Cardiac fibroblast (primary cell): Measurements from ENCODE around the gene C1GALT1C1.

Source experiments
- DNase-seq, 2 donors: peaks; one replicate each; pipeline versions ENCODE4 v3.0.0 to v3.0.0-alpha.2; 2010; ENCODE audit warnings: low read depth in 2 of 2
- H3K4me3 ChIP-seq, 2 donors: replicated peaks in 1 of 2; 1 replicate in 1 of 2; 2 replicates in 1 of 2; pipeline ENCODE4 v1.5.1; 2011; ENCODE audit warnings: low read depth in 2 of 2, low read length in 2 of 2, mild to moderate bottlenecking in 2 of 2, moderate library complexity in 1 of 2
- TF ChIP-seq, protein P1 (sequence below): IDR thresholded peaks from one replicate; pipeline ENCODE4 v1.5.1; 2011; ENCODE audit warnings: low read depth, mild to moderate bottlenecking, low read length, inconsistent platforms

Gene C1GALT1C1

DNA sequence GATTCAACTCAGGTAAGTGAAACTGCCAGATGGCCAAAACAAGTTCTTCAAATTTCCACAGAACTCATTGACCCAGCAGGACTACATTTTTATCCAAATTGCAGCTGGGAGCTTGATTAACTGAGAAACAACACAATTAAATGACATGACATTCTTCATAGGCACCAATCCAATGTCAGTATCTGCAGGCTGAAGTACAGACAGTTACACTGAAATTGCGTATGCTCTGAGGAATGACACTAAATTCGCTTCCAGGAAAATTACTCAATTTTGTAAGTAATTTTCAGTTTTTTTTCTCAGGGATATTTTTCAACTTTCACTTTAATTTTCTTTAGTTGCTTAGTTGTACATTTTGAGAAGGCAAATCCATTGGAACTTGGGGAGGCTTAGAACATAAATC is 4.5 kb downstream of the C1GALT1C1 start:
- DNase-seq: peak; percentile 47 to 67
- TF ChIP-seq, protein P1, sequence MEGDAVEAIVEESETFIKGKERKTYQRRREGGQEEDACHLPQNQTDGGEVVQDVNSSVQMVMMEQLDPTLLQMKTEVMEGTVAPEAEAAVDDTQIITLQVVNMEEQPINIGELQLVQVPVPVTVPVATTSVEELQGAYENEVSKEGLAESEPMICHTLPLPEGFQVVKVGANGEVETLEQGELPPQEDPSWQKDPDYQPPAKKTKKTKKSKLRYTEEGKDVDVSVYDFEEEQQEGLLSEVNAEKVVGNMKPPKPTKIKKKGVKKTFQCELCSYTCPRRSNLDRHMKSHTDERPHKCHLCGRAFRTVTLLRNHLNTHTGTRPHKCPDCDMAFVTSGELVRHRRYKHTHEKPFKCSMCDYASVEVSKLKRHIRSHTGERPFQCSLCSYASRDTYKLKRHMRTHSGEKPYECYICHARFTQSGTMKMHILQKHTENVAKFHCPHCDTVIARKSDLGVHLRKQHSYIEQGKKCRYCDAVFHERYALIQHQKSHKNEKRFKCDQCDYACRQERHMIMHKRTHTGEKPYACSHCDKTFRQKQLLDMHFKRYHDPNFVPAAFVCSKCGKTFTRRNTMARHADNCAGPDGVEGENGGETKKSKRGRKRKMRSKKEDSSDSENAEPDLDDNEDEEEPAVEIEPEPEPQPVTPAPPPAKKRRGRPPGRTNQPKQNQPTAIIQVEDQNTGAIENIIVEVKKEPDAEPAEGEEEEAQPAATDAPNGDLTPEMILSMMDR: no peak
- no peak overlapping the region for H3K4me3 ChIP-seq

DNA sequence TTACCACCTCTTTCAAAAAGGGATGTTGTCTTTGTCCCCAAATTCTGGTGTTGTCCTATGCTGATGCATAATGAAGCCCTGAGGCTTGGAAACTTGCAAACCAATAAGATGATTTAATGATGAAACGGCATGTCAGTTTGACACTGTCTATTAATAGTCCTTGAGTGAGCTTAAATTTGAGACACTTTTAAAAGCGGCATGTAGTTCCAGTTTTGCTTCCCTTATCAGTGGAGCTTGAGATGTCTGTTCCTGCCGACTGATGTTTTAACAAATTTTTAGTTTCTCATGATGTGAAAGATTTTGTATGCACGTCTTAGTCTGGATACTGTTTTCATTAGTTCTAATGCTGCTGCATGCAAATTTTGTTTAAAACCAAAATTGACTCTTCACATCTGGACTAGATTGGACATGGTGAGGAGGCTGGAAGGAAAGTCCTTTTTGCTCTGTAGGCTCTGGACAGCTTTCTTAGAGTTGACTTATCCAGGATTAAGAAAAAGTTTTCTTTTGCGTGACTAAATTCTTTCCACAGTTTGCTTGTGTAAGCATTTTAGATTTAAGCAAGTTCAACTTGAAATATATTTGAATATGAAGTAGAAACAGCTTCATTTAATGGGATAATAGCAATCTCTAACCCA is 11.7 kb downstream of the C1GALT1C1 start:
- TF ChIP-seq, protein P1: no peak
- DNase-seq: no peak
- H3K4me3 ChIP-seq: no peak overlapping the region

DNA sequence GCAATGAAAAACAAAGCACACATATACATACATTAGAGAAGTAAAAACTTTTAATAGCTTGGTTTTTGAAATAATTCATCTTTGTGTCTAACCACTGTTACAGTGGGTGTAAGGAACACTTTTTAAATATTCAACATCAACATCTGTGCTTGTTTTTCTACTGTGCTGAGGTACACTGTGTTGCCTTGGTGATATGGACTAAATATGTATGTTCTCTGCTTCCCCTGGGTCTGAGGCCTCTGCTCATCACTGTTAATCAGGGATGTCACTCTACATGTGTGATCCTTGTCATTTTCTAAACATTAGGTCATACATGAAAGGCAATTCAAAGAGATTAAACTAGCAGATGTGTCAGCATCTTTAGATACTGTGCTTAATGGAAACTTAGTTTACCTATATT is 15.0 kb downstream of the C1GALT1C1 start:
- no peak overlapping the region for H3K4me3 ChIP-seq
- no peak for DNase-seq
- TF ChIP-seq, protein P1: no peak

DNA sequence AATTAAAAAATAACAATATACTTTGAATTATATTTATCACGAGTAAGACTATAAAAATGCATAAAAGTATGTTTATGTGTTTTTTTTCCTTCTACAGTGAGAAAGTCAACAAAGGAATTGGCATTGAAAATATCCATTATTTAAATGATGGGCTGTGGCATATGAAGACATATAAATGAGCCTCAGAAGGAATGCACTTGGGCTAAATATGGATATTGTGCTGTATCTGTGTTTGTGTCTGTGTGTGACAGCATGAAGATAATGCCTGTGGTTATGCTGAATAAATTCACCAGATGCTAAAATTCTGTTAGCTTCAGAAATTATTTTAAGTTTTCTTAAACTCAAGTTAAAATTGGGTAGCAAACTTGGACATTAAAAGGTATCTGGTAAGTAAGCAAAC is 17.8 kb downstream of the C1GALT1C1 start:
- H3K4me3 ChIP-seq: no peak overlapping the region
- no peak for DNase-seq
- TF ChIP-seq, protein P1: no peak

DNA sequence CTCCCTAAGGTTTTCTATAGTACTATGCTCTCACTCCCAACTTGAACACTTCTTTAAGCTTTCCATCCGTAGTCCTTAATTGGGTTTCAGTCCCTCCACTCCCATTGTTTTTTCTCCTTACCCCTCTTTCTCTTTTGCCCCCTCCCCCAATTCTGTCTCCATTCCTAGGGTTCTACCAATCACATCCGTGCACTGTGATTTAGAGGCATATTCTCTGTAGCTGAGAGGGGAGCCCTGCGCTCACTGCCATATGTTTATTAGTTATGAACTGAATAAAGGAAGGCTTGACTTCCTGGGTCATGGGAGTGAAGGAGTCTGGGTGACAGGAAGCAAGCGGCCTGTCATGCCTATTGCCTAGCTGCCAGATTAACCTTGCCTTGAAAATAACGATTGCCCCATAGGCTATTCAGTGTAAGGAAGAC is 25.5 kb downstream of the C1GALT1C1 start:
- peak; percentile 66 to 74 for DNase-seq
- peak overlapping the region; percentile 59 to 65 for H3K4me3 ChIP-seq
- TF ChIP-seq, protein P1: no peak

DNA sequence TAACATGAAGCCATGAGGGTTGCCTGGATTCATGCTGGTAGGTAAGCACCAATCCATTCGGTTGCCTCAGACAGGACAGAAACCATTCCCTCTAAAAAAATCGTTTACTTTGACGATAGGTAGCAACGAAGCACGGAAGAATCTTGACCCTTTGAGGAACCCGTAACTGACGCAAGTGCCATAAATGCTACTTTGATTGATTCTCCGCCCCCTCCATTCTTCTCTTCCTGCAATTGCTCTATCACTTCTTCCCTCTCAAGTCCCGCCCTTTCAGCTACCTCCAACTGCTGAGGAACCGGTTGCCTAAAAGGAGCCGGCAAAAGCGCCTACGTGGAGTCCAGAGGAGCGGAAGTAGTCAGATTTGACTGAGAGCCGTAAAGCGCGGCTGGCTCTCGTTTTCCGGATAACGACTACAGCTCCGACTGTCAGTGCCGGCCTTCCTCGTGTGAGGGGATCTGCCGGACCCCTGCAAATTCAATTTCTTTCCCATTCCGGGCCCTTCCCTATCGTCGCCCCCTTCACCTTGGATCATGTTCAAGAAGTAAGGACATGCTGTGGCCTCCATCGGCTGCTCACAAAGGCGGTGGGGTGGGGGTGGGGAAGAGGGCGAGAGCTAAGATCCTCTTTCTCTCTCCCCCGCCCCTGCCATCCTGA is 26.0 kb downstream of the C1GALT1C1 start, which contains the start of gene MCTS1:
TSS of gene MCTS1 (plus strand) at position 395 of the 654 bp plus-strand sequence. CDS start at position 531, 136 bp downstream.
- peak; percentile 97 for DNase-seq
- TF ChIP-seq, protein P1: no peak
- peak within 1 kb of the TSS; percentile 59 to 65 for H3K4me3 ChIP-seq
